H9 (cell line): ENCODE measurements around the gene KIF24. TPM values are rescaled to one million over a fixed set of nuclear protein-coding genes. Genes with fewer than 3 reads are reported as not detected.
A peak's percentile ranks its signal among the peaks of the same experiment; 100 is the strongest.

Experiments used
- DNase-seq: peaks from one replicate; pipeline ENCODE4 v3.0.0-alpha.2; 2017
- H2AFZ ChIP-seq: one replicate; pipeline ENCODE4 v1.6.1; 2013; ENCODE audit warnings: mild to moderate bottlenecking, low read length, control low read depth, moderate library complexity
- H2AK5ac ChIP-seq: 2 replicates; pipeline ENCODE4 v1.6.1; 2013; ENCODE audit warnings: low read length, control low read depth, mixed read lengths; ENCODE audit not compliant: insufficient read length
- H2BK120ac ChIP-seq: one replicate; pipeline ENCODE4 v1.6.1; 2013; ENCODE audit warnings: low read depth, mild to moderate bottlenecking, low read length, control low read depth, inconsistent platforms; ENCODE audit not compliant: poor library complexity, severe bottlenecking
- H2BK12ac ChIP-seq: 2 replicates; pipeline ENCODE4 v1.6.1; 2013; ENCODE audit warnings: low read length, control low read depth, mixed read lengths, low read depth; ENCODE audit not compliant: insufficient read length
- H2BK15ac ChIP-seq: 2 replicates; pipeline ENCODE4 v1.6.1; 2013; ENCODE audit warnings: low read depth, low read length, control low read depth
- H2BK20ac ChIP-seq: one replicate; pipeline ENCODE4 v1.6.1; 2013; ENCODE audit warnings: low read depth, mild to moderate bottlenecking, low read length, control low read depth, inconsistent platforms; ENCODE audit not compliant: poor library complexity, severe bottlenecking
- H2BK5ac ChIP-seq: 2 replicates; pipeline ENCODE4 v1.6.1; 2013; ENCODE audit warnings: low read length, control low read depth, mixed read lengths; ENCODE audit not compliant: insufficient read length
- H3K14ac ChIP-seq: 2 replicates; pipeline ENCODE4 v1.6.1; 2013; ENCODE audit warnings: low read length, control low read depth; ENCODE audit not compliant: insufficient read depth
- H3K18ac ChIP-seq: 2 replicates; pipeline ENCODE4 v1.6.1; 2013; ENCODE audit warnings: low read depth, mild to moderate bottlenecking, mixed read lengths, low read length, control low read depth; ENCODE audit not compliant: insufficient read length
- H3K23ac ChIP-seq: 2 replicates; pipeline ENCODE4 v1.6.1; 2013; ENCODE audit warnings: low read length, control low read depth, mixed read lengths, low read depth; ENCODE audit not compliant: insufficient read length
- H3K23me2 ChIP-seq: 2 replicates; pipeline ENCODE4 v1.6.1; 2013; ENCODE audit warnings: low read depth, mild to moderate bottlenecking, mixed read lengths, low read length, control low read depth; ENCODE audit not compliant: insufficient read length, poor library complexity, severe bottlenecking
- H3K27ac ChIP-seq: 2 replicates; pipeline ENCODE4 v1.5.1; 2013; ENCODE audit warnings: low read length, control low read depth, mixed read lengths, low read depth; ENCODE audit not compliant: insufficient read length
- H3K27me3 ChIP-seq: 2 replicates; pipeline ENCODE4 v1.6.1; 2013; ENCODE audit warnings: low read length, control low read depth, inconsistent platforms; ENCODE audit not compliant: insufficient read depth
- H3K4ac ChIP-seq: 2 replicates; pipeline ENCODE4 v1.6.1; 2013; ENCODE audit warnings: low read depth, mild to moderate bottlenecking, control low read depth, inconsistent platforms, low read length, moderate library complexity
- H3K4me1 ChIP-seq: 2 replicates; pipeline ENCODE4 v1.6.1; 2013; ENCODE audit warnings: low read length, control low read depth, inconsistent platforms; ENCODE audit not compliant: insufficient read depth
- H3K4me2 ChIP-seq: 2 replicates; pipeline ENCODE4 v1.6.1; 2013; ENCODE audit warnings: low read length, control low read depth, mixed read lengths; ENCODE audit not compliant: insufficient read length, insufficient read depth
- H3K56ac ChIP-seq: 2 replicates; pipeline ENCODE4 v1.6.1; 2013; ENCODE audit warnings: low read depth, mild to moderate bottlenecking, mixed read lengths, low read length, control low read depth; ENCODE audit not compliant: insufficient read length
- H3K79me1 ChIP-seq: 2 replicates; pipeline ENCODE4 v1.6.1; 2013; ENCODE audit warnings: low read depth, mild to moderate bottlenecking, moderate library complexity, low read length, control low read depth, inconsistent platforms; ENCODE audit not compliant: insufficient read depth, poor library complexity, severe bottlenecking
- H3K79me2 ChIP-seq: 2 replicates; pipeline ENCODE4 v1.6.1; 2013; ENCODE audit warnings: low read length, control low read depth, inconsistent platforms; ENCODE audit not compliant: insufficient read depth
- H3K9ac ChIP-seq: 2 replicates; pipeline ENCODE4 v1.6.1; 2013; ENCODE audit warnings: low read length, control low read depth, mixed read lengths; ENCODE audit not compliant: insufficient read length; ENCODE audit errors: extremely low read depth
- H3K9me3 ChIP-seq: one replicate; pipeline ENCODE4 v1.6.1; 2013; ENCODE audit warnings: low read depth, low read length, inconsistent platforms; ENCODE audit not compliant: control insufficient read depth
- H3T11ph ChIP-seq: one replicate; pipeline ENCODE4 v1.6.1; 2013; ENCODE audit warnings: mild to moderate bottlenecking, low read length, control low read depth, inconsistent platforms
- H4K20me1 ChIP-seq: one replicate; pipeline ENCODE4 v1.6.1; 2013; ENCODE audit not compliant: control insufficient read depth, insufficient read length, insufficient read depth
- H4K5ac ChIP-seq: 2 replicates; pipeline ENCODE4 v1.6.1; 2013; ENCODE audit warnings: low read depth, mild to moderate bottlenecking, mixed read lengths, low read length, control low read depth; ENCODE audit not compliant: insufficient read length
- H4K8ac ChIP-seq: replicated peaks from 2 replicates; pipeline ENCODE4 v1.6.1; 2013; ENCODE audit warnings: low read length, control low read depth, mixed read lengths, low read depth; ENCODE audit not compliant: insufficient read length
- H4K91ac ChIP-seq: 2 replicates; pipeline ENCODE4 v1.6.1; 2013; ENCODE audit warnings: low read depth, mild to moderate bottlenecking, moderate library complexity, mixed read lengths, low read length, control low read depth; ENCODE audit not compliant: insufficient read length
- H3K27ac Mint-ChIP-seq, 3 experiments: 2 replicates in 2 of 3; 3 replicates in 1 of 3; pipeline ENCODE4 v1.8.0; 2020 to 2021; ENCODE audit warnings: mixed read lengths in 3 of 3, mild to moderate bottlenecking in 1 of 3, moderate library complexity in 1 of 3
- H3K27me3 Mint-ChIP-seq: 2 replicates; pipeline ENCODE4 v1.8.0; 2021; ENCODE audit warnings: low read depth, mild to moderate bottlenecking, moderate library complexity, mixed read lengths
- H3K36me3 Mint-ChIP-seq, 3 experiments: 2 replicates in 2 of 3; 3 replicates in 1 of 3; pipeline ENCODE4 v1.8.0; 2020 to 2021; ENCODE audit warnings: low read depth in 3 of 3, mixed read lengths in 3 of 3; ENCODE audit not compliant: insufficient read depth in 1 of 3
- H3K4me1 Mint-ChIP-seq, 2 experiments: 2 replicates each; pipeline ENCODE4 v1.8.0; 2020; ENCODE audit warnings: mixed read lengths in 2 of 2
- H3K4me3 Mint-ChIP-seq, 2 experiments: 2 replicates in 1 of 2; 3 replicates in 1 of 2; pipeline ENCODE4 v1.8.0; 2020 to 2021; ENCODE audit warnings: mild to moderate bottlenecking in 2 of 2, mixed read lengths in 2 of 2, moderate library complexity in 1 of 2
- H3K9me3 Mint-ChIP-seq, 2 experiments: 2 replicates in 1 of 2; 3 replicates in 1 of 2; pipeline ENCODE4 v1.8.0; 2020; ENCODE audit warnings: mild to moderate bottlenecking in 2 of 2, mixed read lengths in 2 of 2, moderate library complexity in 1 of 2
- WGBS: extraction: QIAGEN DNeasy Blood & Tissue Kit; methylation state at CpG from one replicate; pipeline ENCODE4 v1.1.7; 2013; ENCODE audit warnings: missing lambda C conversion rate, low lambda C conversion rate, mixed read lengths; ENCODE audit not compliant: insufficient read length; ENCODE audit errors: extremely low coverage; 5-methylcytosine and 5-hydroxymethylcytosine counted together
- total RNA-seq: library from RNA; stranded (reverse); gene quantifications from 2 replicates; pipeline ENCODE4 v1.2.1, GENCODE V29; 2021
- TF ChIP-seq, protein P1 (sequence below): fragments of 200-600 bp; sonication (generic); conservative IDR thresholded peaks from 3 replicates; pipeline ENCODE4 v1.8.0; 2021; ENCODE audit warnings: antibody characterized with exemption, mild to moderate bottlenecking

The KIF24 gene
- total RNA-seq, 1 experiment from 2014 or later, result 4.0 TPM

DNA sequence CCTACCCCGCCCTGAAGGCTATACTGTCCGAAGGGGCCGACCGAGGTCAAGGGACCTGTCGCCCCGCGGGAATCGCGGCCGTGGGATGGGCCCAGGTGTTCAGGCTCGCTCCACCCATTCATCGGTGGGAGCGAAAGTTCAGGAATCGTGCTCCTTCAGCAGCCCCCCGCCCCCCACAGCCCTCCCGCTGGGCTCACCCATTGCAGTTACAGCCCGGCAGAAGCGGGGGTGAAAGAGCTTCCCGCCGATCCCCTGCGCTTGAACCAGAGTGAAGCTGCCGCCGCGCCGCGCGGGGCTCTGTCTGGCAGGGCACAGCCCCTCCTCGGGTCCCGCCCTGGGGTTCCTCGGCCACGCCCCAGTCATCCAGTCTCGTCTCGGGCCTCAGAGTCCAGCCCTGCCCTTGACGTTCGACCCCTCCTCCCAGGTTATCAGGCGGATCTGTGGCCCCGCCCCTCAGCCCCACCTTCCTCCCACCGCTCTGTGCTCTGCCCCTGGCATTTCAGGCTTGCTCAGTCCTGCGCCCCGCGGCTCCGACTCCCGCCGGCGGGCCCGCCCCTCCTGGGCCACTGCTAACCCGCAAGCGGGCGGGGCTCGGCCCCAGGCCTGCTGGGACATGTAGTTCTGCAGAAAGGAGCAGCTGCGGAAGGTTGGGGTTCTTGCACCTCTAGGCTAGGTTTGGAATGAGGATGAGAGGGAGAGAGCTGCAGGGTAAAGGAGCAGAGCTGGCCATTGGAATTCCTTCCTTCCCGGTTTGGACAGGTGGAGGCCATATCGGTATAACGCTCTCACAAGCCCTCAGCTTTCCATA lies 47.7 kb upstream of the KIF24 start, which contains the start of gene MYORG:
Gene MYORG, minus strand, starts transcription at position 303 of the 808 bp plus-strand sequence. CDS start 3,955 bp downstream, outside the sequence.
- peaks cover under 1% of the 10 kb centered on the region; the same call in 1 of the 2 replicates for H3K27me3 ChIP-seq
- no peak within 1 kb of the TSS for H3K4ac ChIP-seq
- H2BK120ac ChIP-seq, result no peak within 1 kb of the TSS
- H2BK12ac ChIP-seq, result no peak within 1 kb of the TSS
- Mint-ChIP-seq H3K4me3 (peak within 1 kb of the TSS; percentile 82 to 96), H3K9me3 (no peaks in the 10 kb centered on the region; a peak in 1 of 5 replicates), H3K4me1 (peaks cover 25 to 41% of the 10 kb centered on the region in 2 experiments), H3K27ac (no peak within 1 kb of the TSS; a peak in 2 of 7 replicates), H3K36me3 (peaks cover 3 to 7% (median 3%) of the 10 kb centered on the region in 3 experiments; a peak in 6 of 7 replicates), H3K27me3 (peaks cover 39% of the 10 kb centered on the region)
- no peak within 1 kb of the TSS for H2BK15ac ChIP-seq
- TF ChIP-seq, protein P1, sequence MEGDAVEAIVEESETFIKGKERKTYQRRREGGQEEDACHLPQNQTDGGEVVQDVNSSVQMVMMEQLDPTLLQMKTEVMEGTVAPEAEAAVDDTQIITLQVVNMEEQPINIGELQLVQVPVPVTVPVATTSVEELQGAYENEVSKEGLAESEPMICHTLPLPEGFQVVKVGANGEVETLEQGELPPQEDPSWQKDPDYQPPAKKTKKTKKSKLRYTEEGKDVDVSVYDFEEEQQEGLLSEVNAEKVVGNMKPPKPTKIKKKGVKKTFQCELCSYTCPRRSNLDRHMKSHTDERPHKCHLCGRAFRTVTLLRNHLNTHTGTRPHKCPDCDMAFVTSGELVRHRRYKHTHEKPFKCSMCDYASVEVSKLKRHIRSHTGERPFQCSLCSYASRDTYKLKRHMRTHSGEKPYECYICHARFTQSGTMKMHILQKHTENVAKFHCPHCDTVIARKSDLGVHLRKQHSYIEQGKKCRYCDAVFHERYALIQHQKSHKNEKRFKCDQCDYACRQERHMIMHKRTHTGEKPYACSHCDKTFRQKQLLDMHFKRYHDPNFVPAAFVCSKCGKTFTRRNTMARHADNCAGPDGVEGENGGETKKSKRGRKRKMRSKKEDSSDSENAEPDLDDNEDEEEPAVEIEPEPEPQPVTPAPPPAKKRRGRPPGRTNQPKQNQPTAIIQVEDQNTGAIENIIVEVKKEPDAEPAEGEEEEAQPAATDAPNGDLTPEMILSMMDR, result no peak
- no peak within 1 kb of the TSS for H2BK20ac ChIP-seq
- peak within 1 kb of the TSS; percentile 80 for H3K4me2 ChIP-seq
- peak within 1 kb of the TSS; percentile 48 for H2AFZ ChIP-seq
- no peak within 1 kb of the TSS for H3K27ac ChIP-seq
- no peaks in the 10 kb centered on the region for H3K79me2 ChIP-seq
- peaks cover 34% of the 10 kb centered on the region for H3K23me2 ChIP-seq
- H3K14ac ChIP-seq, result no peak within 1 kb of the TSS
- H3K56ac ChIP-seq, result no peak within 1 kb of the TSS
- no peak within 1 kb of the TSS for H2BK5ac ChIP-seq
- H3K9ac ChIP-seq, result no peak within 1 kb of the TSS
- H3K4me1 ChIP-seq, result 0 out of 2 replicates have a peak, but pooled peaks cover 4% of the 10 kb centered on the region
- no peak within 1 kb of the TSS for H4K8ac ChIP-seq
- H2AK5ac ChIP-seq, result no peak within 1 kb of the TSS
- no peaks in the 10 kb centered on the region for H3K79me1 ChIP-seq
- no peak within 1 kb of the TSS for H3T11ph ChIP-seq
- no peak within 1 kb of the TSS for H4K91ac ChIP-seq
- peak; percentile 99 for DNase-seq
- H3K23ac ChIP-seq, result no peak within 1 kb of the TSS
- no peak within 1 kb of the TSS for H4K5ac ChIP-seq
- H3K18ac ChIP-seq, result no peak within 1 kb of the TSS
- H4K20me1 ChIP-seq, result no peaks in the 10 kb centered on the region
- no peaks in the 10 kb centered on the region for H3K9me3 ChIP-seq
- no CpG with 5 or more reads among the region's 54 CpGs for WGBS
